Left kidney (tissue), 2 donors: ENCODE measurements around the gene ITGB2. TPM values are rescaled to one million over a fixed set of nuclear protein-coding genes. Genes with fewer than 3 reads are reported as not detected.
A peak's percentile ranks its signal among the peaks of the same experiment; 100 is the strongest.
"Not testable (repeated sequence)": the region's sequence is repeated elsewhere in the genome, so short reads cannot be mapped to it uniquely, and the experiment has no call there.

Experiments
- DNase-seq: peaks from one replicate; pipeline ENCODE4 v3.0.0-alpha.2; 2013
- polyA plus RNA-seq: library from polyadenylated mRNA; unstranded; fragments of 120-200 nt; gene quantifications from one replicate; pipeline ENCODE4 v1.2.1, GENCODE V29; 2013; ENCODE audit not compliant: insufficient read length

Gene ITGB2
- polyA plus RNA-seq, 1 donor, result 11.8 TPM

DNA sequence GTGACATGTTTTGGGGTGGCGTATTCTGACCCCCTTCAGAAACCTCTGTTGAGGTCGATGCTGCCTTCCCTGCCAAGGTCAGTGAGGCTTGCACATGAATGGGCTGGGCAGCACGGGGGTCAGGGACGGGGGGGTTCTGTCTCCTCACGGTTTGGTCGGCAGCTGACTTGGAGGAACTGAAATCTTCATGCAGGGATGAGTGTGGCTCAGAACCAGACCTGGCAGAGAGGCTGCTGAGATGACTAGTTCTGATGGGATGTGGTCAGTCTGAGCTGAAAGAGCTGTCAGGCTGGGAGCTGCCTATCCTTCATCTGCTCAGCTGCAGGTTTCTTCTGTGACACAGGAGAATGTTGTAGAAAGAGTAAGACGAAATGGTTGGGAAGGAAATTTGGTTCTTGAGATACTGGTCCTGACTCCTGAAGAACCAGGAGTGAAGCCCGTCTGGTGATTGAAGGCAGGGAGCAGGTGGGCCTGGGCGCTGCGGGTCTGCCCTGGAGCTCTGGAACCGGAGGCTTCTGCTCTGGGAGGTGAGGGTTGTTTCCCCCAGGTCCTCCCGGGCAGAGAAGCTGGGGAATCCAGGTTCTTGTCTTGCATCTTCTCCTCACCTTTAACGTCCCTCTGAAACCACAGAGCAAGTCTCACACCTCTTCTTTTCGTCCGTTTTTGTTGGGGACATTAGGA, 22.4 kb upstream of the ITGB2 start:
- no peak for DNase-seq

DNA sequence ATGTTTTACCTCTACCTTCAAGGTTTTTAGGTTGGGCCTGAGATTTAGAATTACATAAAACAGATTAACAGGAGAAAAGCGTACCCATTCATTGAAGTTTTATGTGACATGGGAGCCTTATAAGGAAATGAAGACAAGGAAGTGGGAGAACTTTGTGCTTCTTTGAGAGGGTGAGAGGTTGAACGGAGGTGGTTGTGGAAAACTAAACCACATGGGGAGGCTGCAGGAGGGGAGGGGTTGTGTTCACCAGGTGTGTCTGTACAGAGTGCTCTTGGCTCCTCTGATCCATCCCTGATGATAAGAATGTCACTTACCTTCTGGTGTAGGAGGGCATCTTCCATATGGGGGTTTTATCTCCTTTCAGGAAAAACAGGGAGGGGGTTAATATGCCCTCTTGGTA, 21.9 kb upstream of the ITGB2 start:
- no peak for DNase-seq

GRCh38 chr21:44941567-44941966, 20.9 kb upstream of the ITGB2 start:
- no peak for DNase-seq

GRCh38 chr21:44940116-44940631, 19.5 kb upstream of the ITGB2 start:
- no peak for DNase-seq

- DNase-seq, result peak; percentile 73
Measured at GRCh38 chr21:44939532-44940115, 18.9 kb upstream of the ITGB2 start, which contains the start of gene SLX9. Gene SLX9 (plus strand): TSS chr21:44940029. CDS start chr21:44940058, 29 bp downstream.

- no peak for DNase-seq
Measured at GRCh38 chr21:44938772-44939531, 18.3 kb upstream of the ITGB2 start.

- DNase-seq, result no peak
Measured at GRCh38 chr21:44935533-44935927, 14.8 kb upstream of the ITGB2 start.

- DNase-seq, result no peak
Measured at GRCh38 chr21:44934797-44935532, 14.3 kb upstream of the ITGB2 start.

DNA sequence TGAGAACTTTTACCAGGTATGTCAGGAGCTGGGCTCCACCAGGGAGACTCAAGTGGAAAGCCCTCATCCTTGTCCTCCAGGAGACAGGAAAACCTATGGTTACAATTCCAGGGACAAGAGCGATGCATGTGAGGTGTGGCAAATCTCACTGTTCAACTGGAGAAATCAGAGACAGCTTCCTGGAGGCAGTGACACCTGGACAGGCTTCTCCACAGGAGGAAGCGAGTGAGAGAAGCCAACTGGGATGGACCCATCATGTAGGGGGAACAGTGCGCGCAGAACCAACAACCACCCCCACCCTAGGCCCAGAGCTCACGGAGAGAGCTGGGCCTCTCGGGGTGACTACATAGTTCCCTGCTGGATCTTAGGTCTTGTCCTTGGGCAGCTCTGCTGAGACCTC, 13.6 kb upstream of the ITGB2 start:
- no peak for DNase-seq

DNA sequence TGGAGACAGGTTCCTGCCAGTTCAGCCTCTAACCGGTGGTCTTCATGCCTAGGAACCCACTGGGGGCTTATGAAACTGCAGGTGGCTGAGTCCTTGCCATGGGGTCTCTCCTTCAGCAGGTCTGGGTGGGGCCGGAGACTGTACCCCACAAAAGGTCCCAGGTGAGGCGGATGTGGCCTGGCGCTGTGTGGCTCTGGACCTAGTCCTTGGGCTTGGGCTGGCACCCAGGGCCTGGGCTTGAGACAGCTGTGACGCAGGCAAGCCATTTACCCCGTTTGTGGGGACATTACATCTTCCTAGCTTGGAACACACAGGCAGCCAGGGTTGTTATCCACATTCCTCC, 13.2 kb upstream of the ITGB2 start:
- DNase-seq, result no peak

- no peak for DNase-seq
Measured at GRCh38 chr21:44933199-44933917, 12.7 kb upstream of the ITGB2 start.

- no peak for DNase-seq
Measured at GRCh38 chr21:44932408-44933181, 11.9 kb upstream of the ITGB2 start.

DNA sequence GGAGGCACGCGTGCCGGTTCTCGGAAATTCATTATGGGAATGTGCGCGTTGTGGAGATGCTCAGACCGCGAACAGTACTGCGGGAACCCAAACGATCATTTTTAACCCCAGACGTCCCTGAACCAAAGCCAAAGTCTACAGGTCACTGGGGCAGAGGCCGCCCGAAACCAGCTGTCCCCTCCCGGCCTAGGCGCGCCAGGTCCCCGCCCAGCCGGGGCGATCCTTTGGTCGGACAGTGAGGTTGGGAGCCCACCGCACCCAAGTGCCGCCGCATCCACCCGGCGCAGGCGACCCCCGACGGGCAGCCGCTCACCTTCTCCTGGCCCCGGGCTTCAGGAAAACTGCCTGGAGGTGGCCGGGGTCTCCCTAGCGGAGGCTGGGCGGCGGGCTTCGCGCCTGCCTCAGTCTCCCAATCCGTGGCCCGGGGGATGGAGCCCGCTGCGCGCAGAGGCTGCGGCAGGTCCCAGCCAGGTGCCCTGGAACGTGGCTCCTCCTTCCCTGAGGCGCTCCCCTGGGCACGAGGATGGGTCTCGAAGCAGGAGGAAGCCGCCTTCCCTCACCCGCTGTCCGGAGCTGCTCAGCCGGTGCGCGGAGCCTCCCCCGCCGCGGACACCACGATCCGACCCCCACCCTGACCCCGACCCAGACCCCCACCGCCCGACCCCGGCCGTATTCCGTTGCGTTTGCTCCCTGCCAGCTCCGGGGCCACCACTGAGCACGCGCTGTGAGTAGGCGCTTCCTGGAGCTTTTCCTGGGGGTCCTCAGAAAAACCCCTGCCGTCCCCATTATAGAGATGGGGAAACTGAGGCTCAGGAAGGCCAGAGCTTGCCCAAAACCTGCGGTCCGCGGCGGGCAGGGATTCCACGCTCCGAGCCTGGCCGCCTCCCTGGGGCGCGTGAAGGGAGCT, 11.1 kb upstream of the ITGB2 start:
- no peak for DNase-seq

DNA sequence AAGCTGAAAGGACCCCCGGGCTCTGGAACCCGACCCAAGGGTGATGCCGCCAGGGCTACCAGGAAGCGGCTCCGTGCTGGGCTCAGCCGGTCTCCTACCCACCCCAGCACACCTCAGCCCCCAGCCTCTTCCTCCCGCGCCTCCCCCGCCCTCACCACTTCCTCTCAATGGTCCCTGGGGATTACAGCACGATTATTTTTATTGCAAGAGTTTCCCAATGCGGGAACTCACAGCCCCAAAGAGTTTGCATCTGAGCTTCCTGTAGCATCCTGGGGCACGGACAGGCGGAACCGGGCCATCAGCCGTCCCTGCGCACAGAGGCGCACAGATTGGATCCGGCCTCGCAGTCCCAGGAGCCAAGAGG, 10.4 kb upstream of the ITGB2 start:
- DNase-seq, result no peak

DNA sequence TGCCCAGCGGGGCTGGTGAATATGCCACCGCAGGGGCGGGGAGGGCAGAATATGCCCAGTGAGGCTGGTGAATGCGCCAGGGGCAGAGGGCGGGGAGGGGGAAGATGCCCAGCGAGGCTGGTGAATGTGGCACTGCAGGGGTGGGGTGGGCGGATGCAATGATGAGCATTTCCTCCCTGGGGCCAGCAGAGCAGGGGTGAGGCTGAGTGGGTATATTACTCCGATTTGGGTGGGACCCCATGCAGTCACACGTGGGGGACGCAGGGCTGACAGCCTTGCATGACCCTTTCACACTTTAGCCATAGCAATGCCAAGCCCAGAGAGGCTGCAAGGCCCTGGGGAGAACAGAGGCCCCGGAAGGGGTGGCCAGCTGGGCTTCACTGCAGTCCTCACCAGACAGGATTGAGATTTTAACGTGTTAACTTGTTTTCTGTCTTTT, 9.9 kb upstream of the ITGB2 start:
- no peak for DNase-seq

- no peak for DNase-seq
Measured at GRCh38 chr21:44929799-44930542, 9.3 kb upstream of the ITGB2 start.

- DNase-seq, result no peak
Measured at GRCh38 chr21:44929242-44929798, 8.6 kb upstream of the ITGB2 start.

DNA sequence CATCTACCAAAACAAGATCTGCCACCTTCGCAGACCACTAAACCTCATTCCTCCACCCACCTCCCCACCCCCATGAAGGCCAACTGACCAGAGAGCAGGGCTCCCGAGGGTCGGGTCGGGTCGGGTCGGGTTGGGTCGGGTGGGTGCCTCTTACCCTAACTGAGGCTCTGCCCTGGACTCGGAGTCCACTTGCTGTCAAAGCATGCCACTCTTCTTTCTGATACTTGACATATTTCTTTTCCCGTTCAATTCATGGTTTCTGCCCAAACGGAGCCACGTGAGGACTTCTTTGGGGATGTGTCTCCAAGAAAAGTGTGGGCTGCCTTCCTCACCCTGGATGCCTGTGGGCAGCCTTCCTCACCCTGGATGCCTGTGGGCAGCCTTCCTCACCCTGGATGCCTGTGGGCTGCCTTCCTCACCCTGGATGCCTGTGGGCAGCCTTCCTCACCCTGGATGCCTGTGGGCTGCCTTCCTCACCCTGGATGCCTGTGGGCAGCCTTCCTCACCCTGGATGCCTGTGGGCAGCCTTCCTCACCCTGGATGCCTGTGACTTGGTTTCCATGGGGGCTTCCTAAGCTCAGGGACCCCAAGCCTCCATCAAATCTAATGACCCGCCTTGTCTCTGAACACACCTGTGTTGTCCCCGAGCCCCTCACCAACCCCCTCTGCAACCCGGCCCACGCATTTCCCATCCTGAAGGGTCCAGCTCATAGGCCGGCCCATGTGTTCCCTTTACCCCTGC, 8.0 kb upstream of the ITGB2 start:
- not testable (repeated sequence) for DNase-seq
